ENCODE data around the gene BCAS4. TPM values are rescaled to one million over a fixed set of nuclear protein-coding genes. Genes with fewer than 3 reads are reported as not detected.

BCAS4 gene
- total and polyA plus RNA-seq, 2 donors (not counting 1 experiment from before 2014, with no cell fraction given): 14.1 to 33.7 TPM

GRCh38 chr20:50826121-50826520, 31.3 kb downstream of the BCAS4 start:
- Histone ChIP-seq H3K27me3 (ENCODE audit: control insufficient read depth, insufficient read depth, low read length) (no peaks in the 10 kb centered on the region), H3K9ac (ENCODE audit: insufficient read depth, low read length) (no peak overlapping the region), H3K27ac (ENCODE audit: insufficient read depth, low read length) (no peak overlapping the region), H4K20me1 (ENCODE audit: control insufficient read depth, extremely low read depth, insufficient read depth, low read length) (no peaks in the 10 kb centered on the region), H3K9me3 (ENCODE audit: control insufficient read depth, insufficient read depth, low read depth, low read length) (no peaks in the 10 kb centered on the region), H3K4me3 (replicated peaks in 1 of 4; ENCODE audit: control extremely low read depth in 1 of 4, insufficient read depth in 1 of 4, low read depth in 3 of 4, low read length in 4 of 4) (no peak overlapping the region), H3K4me2 (ENCODE audit: extremely low read depth, insufficient read depth, low read length) (no peak overlapping the region), H2AFZ (ENCODE audit: low read length) (no peak overlapping the region), H3K79me2 (ENCODE audit: control insufficient read depth, insufficient read depth, low read length) (no peaks in the 10 kb centered on the region), H3K4me1 (ENCODE audit: control insufficient read depth, extremely low read depth, insufficient read depth, low read length) (peaks cover 7% of the 10 kb centered on the region), H3K36me3 (ENCODE audit: control insufficient read depth, insufficient read depth, low read length) (no peaks in the 10 kb centered on the region)
- no peak for TF ChIP-seq EZH2 (IDR thresholded peaks at IDR 0.05; ENCODE audit: low read length, missing control alignments)
- no peak for TF ChIP-seq CTCF (conservative IDR thresholded peaks at IDR 0.05 in 1 of 2, IDR thresholded peaks at IDR 0.05 in 1 of 2; ENCODE audit: low read depth in 1 of 2, low read length in 2 of 2)
- peak in 1 of 2 donors; percentile 38 for DNase-seq (ENCODE audit: low read depth in 2 of 2)

GRCh38 chr20:50828363-50829136, 33.7 kb downstream of the BCAS4 start:
- H3K79me2 ChIP-seq (ENCODE audit: control insufficient read depth, insufficient read depth, low read length): no peaks in the 10 kb centered on the region
- no peaks in the 10 kb centered on the region for H3K27me3 ChIP-seq (ENCODE audit: control insufficient read depth, insufficient read depth, low read length)
- no peak for DNase-seq (ENCODE audit: low read depth in 2 of 2)
- H3K4me3 ChIP-seq (replicated peaks in 1 of 4; ENCODE audit: control extremely low read depth in 1 of 4, insufficient read depth in 1 of 4, low read depth in 3 of 4, low read length in 4 of 4): no peak overlapping the region
- no peak overlapping the region for H2AFZ ChIP-seq (ENCODE audit: low read length)
- H4K20me1 ChIP-seq (ENCODE audit: control insufficient read depth, extremely low read depth, insufficient read depth, low read length): no peaks in the 10 kb centered on the region
- no peaks in the 10 kb centered on the region for H3K9me3 ChIP-seq (ENCODE audit: control insufficient read depth, insufficient read depth, low read depth, low read length)
- peaks cover 2% of the 10 kb centered on the region for H3K36me3 ChIP-seq (ENCODE audit: control insufficient read depth, insufficient read depth, low read length)
- no peak overlapping the region for H3K9ac ChIP-seq (ENCODE audit: insufficient read depth, low read length)
- TF ChIP-seq CTCF (conservative IDR thresholded peaks at IDR 0.05 in 1 of 2, IDR thresholded peaks at IDR 0.05 in 1 of 2; ENCODE audit: low read depth in 1 of 2, low read length in 2 of 2) (no peak), EZH2 (IDR thresholded peaks at IDR 0.05; ENCODE audit: low read length, missing control alignments) (no peak)
- H3K27ac ChIP-seq (ENCODE audit: insufficient read depth, low read length): no peak overlapping the region
- H3K4me1 ChIP-seq (ENCODE audit: control insufficient read depth, extremely low read depth, insufficient read depth, low read length): peaks cover 7% of the 10 kb centered on the region
- H3K4me2 ChIP-seq (ENCODE audit: extremely low read depth, insufficient read depth, low read length): no peak overlapping the region

GRCh38 chr20:50831622-50832021, 36.8 kb downstream of the BCAS4 start:
- Histone ChIP-seq H3K27ac (ENCODE audit: insufficient read depth, low read length) (no peak overlapping the region), H4K20me1 (ENCODE audit: control insufficient read depth, extremely low read depth, insufficient read depth, low read length) (no peaks in the 10 kb centered on the region), H3K79me2 (ENCODE audit: control insufficient read depth, insufficient read depth, low read length) (no peaks in the 10 kb centered on the region), H3K27me3 (ENCODE audit: control insufficient read depth, insufficient read depth, low read length) (no peaks in the 10 kb centered on the region), H3K4me1 (ENCODE audit: control insufficient read depth, extremely low read depth, insufficient read depth, low read length) (peaks cover 3% of the 10 kb centered on the region), H3K9me3 (ENCODE audit: control insufficient read depth, insufficient read depth, low read depth, low read length) (no peaks in the 10 kb centered on the region), H3K4me2 (ENCODE audit: extremely low read depth, insufficient read depth, low read length) (no peak overlapping the region), H3K36me3 (ENCODE audit: control insufficient read depth, insufficient read depth, low read length) (peaks cover 2% of the 10 kb centered on the region), H2AFZ (ENCODE audit: low read length) (no peak overlapping the region), H3K4me3 (replicated peaks in 1 of 4; ENCODE audit: control extremely low read depth in 1 of 4, insufficient read depth in 1 of 4, low read depth in 3 of 4, low read length in 4 of 4) (no peak overlapping the region), H3K9ac (ENCODE audit: insufficient read depth, low read length) (no peak overlapping the region)
- TF ChIP-seq EZH2 (IDR thresholded peaks at IDR 0.05; ENCODE audit: low read length, missing control alignments): no peak
- no peak for TF ChIP-seq CTCF (conservative IDR thresholded peaks at IDR 0.05 in 1 of 2, IDR thresholded peaks at IDR 0.05 in 1 of 2; ENCODE audit: low read depth in 1 of 2, low read length in 2 of 2)
- DNase-seq (ENCODE audit: low read depth in 2 of 2): no peak

All from fibroblast of lung (primary cell).